ENCODE results near the gene CRMP1.

The CRMP1 gene

GRCh38 chr4:5780831-5781480, 111.9 kb downstream of the CRMP1 start:
- peaks cover 16% of the 10 kb centered on the region for H3K36me3 ChIP-seq (ENCODE audit: control insufficient read depth, insufficient read depth, low read length)
- peaks cover 6% of the 10 kb centered on the region; the same call in 1 of the 2 replicates for H3K4me1 ChIP-seq (ENCODE audit: control insufficient read depth, insufficient read depth, low read length)
- no peak overlapping the region for H3K9ac ChIP-seq (ENCODE audit: low read length)
- peaks cover 15% of the 10 kb centered on the region for H3K9me3 ChIP-seq (ENCODE audit: control insufficient read depth, insufficient read depth, low read depth, low read length)
- no peaks in the 10 kb centered on the region for H3K27me3 ChIP-seq (ENCODE audit: control insufficient read depth, insufficient read depth, low read length)
- H3K27ac ChIP-seq (ENCODE audit: low read depth, low read length): no peak overlapping the region
- H3K4me3 ChIP-seq (ENCODE audit: low read depth, low read length): no peak overlapping the region

- Histone ChIP-seq H3K9ac (ENCODE audit: low read length) (no peak overlapping the region), H3K4me3 (ENCODE audit: low read depth, low read length) (no peak overlapping the region), H3K36me3 (ENCODE audit: control insufficient read depth, insufficient read depth, low read length) (peaks cover 8% of the 10 kb centered on the region), H3K4me1 (ENCODE audit: control insufficient read depth, insufficient read depth, low read length) (peaks cover 15% of the 10 kb centered on the region), H3K27ac (ENCODE audit: low read depth, low read length) (no peak overlapping the region), H3K9me3 (ENCODE audit: control insufficient read depth, insufficient read depth, low read depth, low read length) (peaks cover 21% of the 10 kb centered on the region), H3K27me3 (ENCODE audit: control insufficient read depth, insufficient read depth, low read length) (no peaks in the 10 kb centered on the region)
Measured at GRCh38 chr4:5776510-5776909, 116.4 kb downstream of the CRMP1 start.

- no peak overlapping the region for H3K27ac ChIP-seq (ENCODE audit: low read depth, low read length)
- H3K9me3 ChIP-seq (ENCODE audit: control insufficient read depth, insufficient read depth, low read depth, low read length): peaks cover 33% of the 10 kb centered on the region
- H3K4me1 ChIP-seq (ENCODE audit: control insufficient read depth, insufficient read depth, low read length): peaks cover 15% of the 10 kb centered on the region
- no peak overlapping the region for H3K4me3 ChIP-seq (ENCODE audit: low read depth, low read length)
- H3K27me3 ChIP-seq (ENCODE audit: control insufficient read depth, insufficient read depth, low read length): no peaks in the 10 kb centered on the region
- H3K9ac ChIP-seq (ENCODE audit: low read length): peak overlapping the region; percentile 48
- peaks cover 16% of the 10 kb centered on the region for H3K36me3 ChIP-seq (ENCODE audit: control insufficient read depth, insufficient read depth, low read length)
Measured at GRCh38 chr4:5774416-5775036, 118.4 kb downstream of the CRMP1 start.

GRCh38 chr4:5773271-5773555, 119.7 kb downstream of the CRMP1 start:
- Histone ChIP-seq H3K9ac (ENCODE audit: low read length) (peak overlapping the region; percentile 59), H3K27me3 (ENCODE audit: control insufficient read depth, insufficient read depth, low read length) (no peaks in the 10 kb centered on the region), H3K4me3 (ENCODE audit: low read depth, low read length) (no peak overlapping the region), H3K27ac (ENCODE audit: low read depth, low read length) (no peak overlapping the region), H3K4me1 (ENCODE audit: control insufficient read depth, insufficient read depth, low read length) (peaks cover 15% of the 10 kb centered on the region), H3K9me3 (ENCODE audit: control insufficient read depth, insufficient read depth, low read depth, low read length) (peaks cover 42% of the 10 kb centered on the region), H3K36me3 (ENCODE audit: control insufficient read depth, insufficient read depth, low read length) (peaks cover 24% of the 10 kb centered on the region)

GRCh38 chr4:5772528-5773270, 120.2 kb downstream of the CRMP1 start:
- Histone ChIP-seq H3K27me3 (ENCODE audit: control insufficient read depth, insufficient read depth, low read length) (no peaks in the 10 kb centered on the region), H3K36me3 (ENCODE audit: control insufficient read depth, insufficient read depth, low read length) (peaks cover 29% of the 10 kb centered on the region), H3K4me3 (ENCODE audit: low read depth, low read length) (no peak overlapping the region), H3K9ac (ENCODE audit: low read length) (no peak overlapping the region), H3K27ac (ENCODE audit: low read depth, low read length) (no peak overlapping the region), H3K9me3 (ENCODE audit: control insufficient read depth, insufficient read depth, low read depth, low read length) (peaks cover 47% of the 10 kb centered on the region), H3K4me1 (ENCODE audit: control insufficient read depth, insufficient read depth, low read length) (peaks cover 15% of the 10 kb centered on the region)

All from HUES6 (cell line).